ENCODE data around the gene EEF1E1.

GRCh38 chr6:8135276-8135675 lies 32.9 kb upstream of the EEF1E1 start:
- TF ChIP-seq CTCF (IDR thresholded peaks at IDR 0.05) (no peak), POLR2A (IDR thresholded peaks at IDR 0.05) (no peak)
